Heart right ventricle (tissue), 16 donors: ENCODE data around the gene HPCA. TPM values are rescaled to one million over a fixed set of nuclear protein-coding genes. Genes with fewer than 3 reads are reported as not detected.
A peak's percentile ranks its signal among the peaks of the same experiment; 100 is the strongest.
"Not testable (repeated sequence)": the region's sequence is repeated elsewhere in the genome, so short reads cannot be mapped to it uniquely, and the experiment has no call there.

Source experiments
- ATAC-seq, 8 donors: fragments of 200-7000 bp; cut with Tn5 transposase; one replicate each; pipeline ENCODE4 v1.9.1; 2020; ENCODE audit warnings: mild to moderate bottlenecking in 8 of 8, moderate library complexity in 8 of 8, moderate number of reproducible peaks in 1 of 8
- DNase-seq, 2 donors: peaks; one replicate each; pipeline ENCODE4 v3.0.0-alpha.2; 2020
- H3K27ac ChIP-seq, 10 donors: fragments of 200-600 bp; sonication (generic) in 2 of 10; one replicate each; pipeline versions ENCODE4 v1.5.0 to v1.8.0; 2020 to 2022; ENCODE audit warnings: mild to moderate bottlenecking in 3 of 10
- H3K27me3 ChIP-seq, 7 donors: fragments of 200-600 bp; one replicate each; pipeline ENCODE4 v1.8.0; 2021 to 2022; ENCODE audit warnings: mild to moderate bottlenecking in 2 of 7
- H3K36me3 ChIP-seq, 9 donors: fragments of 200-600 bp; sonication (generic) in 1 of 9; one replicate each; pipeline versions ENCODE4 v1.5.0 to v1.8.0; 2020 to 2022; ENCODE audit warnings: mild to moderate bottlenecking in 2 of 9
- H3K4me1 ChIP-seq, 9 donors: fragments of 200-600 bp; sonication (generic) in 1 of 9; one replicate each; pipeline versions ENCODE4 v1.5.0 to v1.8.0; 2020 to 2022; ENCODE audit warnings: mild to moderate bottlenecking in 4 of 9
- H3K4me3 ChIP-seq, 10 donors: fragments of 200-600 bp; sonication (generic) in 2 of 10; one replicate each; pipeline versions ENCODE4 v1.5.0 to v1.8.0; 2020 to 2022; ENCODE audit warnings: mild to moderate bottlenecking in 7 of 10, moderate library complexity in 2 of 10
- H3K9me3 ChIP-seq, 11 donors: fragments of 200-600 bp in 10 of 11; sonication (generic) in 2 of 11; one replicate each; pipeline versions ENCODE4 v1.5.0 to v1.8.0; 2013 to 2022; ENCODE audit warnings: mild to moderate bottlenecking in 2 of 11, control low read depth in 1 of 11, moderate library complexity in 1 of 11
- CTCF ChIP-seq, 9 donors: fragments of 200-600 bp; sonication (generic) in 2 of 9; IDR thresholded peaks; one replicate each; pipeline versions ENCODE4 v1.5.0 to v1.8.0; 2021 to 2022; ENCODE audit warnings: antibody characterized with exemption in 9 of 9, mild to moderate bottlenecking in 5 of 9, moderate library complexity in 1 of 9
- WGBS, 2 donors: extraction: QIAGEN DNeasy Blood & Tissue Kit; methylation state at CpG; one replicate each; pipeline ENCODE4 v1.1.7; 2013; ENCODE audit warnings: inconsistent platforms in 1 of 2; 5-methylcytosine and 5-hydroxymethylcytosine counted together
- intact Hi-C, 10 donors: fragments of 100-400 bp; cut with DNase I; formaldehyde crosslinking; loops; one replicate each; pipeline versions ENCODE4 v1.11.1 to v1.14.2; 2022
- polyA plus RNA-seq, 2 donors: library from polyadenylated mRNA; stranded (reverse); fragments of 200-250 nt; gene quantifications; one replicate each; pipeline ENCODE4 v1.2.3, GENCODE V29; 2013
- total RNA-seq, 10 donors: library from RNA; stranded (reverse); fragmentation: NEBNext Ultra II Directional in 3 of 10; extraction: Animal tissue kit (Norgen Biotek cat#: 25700) in 3 of 10; gene quantifications; one replicate each; pipeline versions ENCODE4 v1.2.1 to v1.2.4, GENCODE V29; 2021 to 2023
- donor health status: Arrhythmogenic right ventricular cardiomyopathy.
- donor health status: ischemic (EF 13 %, LVEDD 7.1; RV severe dilation, severe dysfunction).
- donor health status: healthy with polysubstance abuse.
- donor health status: DM: no; HTN: yes; CAD: no.
- donor health status: DM: no; HTN: no; CAD: no.
- donor health status: ischemic (EF 25% LVEDD 6.9; RV normal size, moderate dysfunction).
- donor health status: ischemic (EF 25% LVEDD 5.7; RV mildly dilated, moderate dysfunction).
- donor health status: healthy.
- donor health status: DM: yes; HTN: yes; CAD: no.
- donor health status: Ischemic cardiomyopathy.
- donor health status: ischemic (EF 35%, LVEDD 5.7; RV mildly dilated, moderate dysfunction).
- donor health status: nonischemic (EF 11% LVEDD 7.7; RV severe dilation, severe dysfunction).
- donor health status: DM: yes; HTN: yes; CAD: no.
- donor health status: PGD.
- donor health status: ischemic (EF 29% LVEDD 5.4; RV normal size, mild dysfunction).
- donor health status: nonischemic (EF 23%, LVEDD 6.1; RV moderate dilation, normal function).

The HPCA gene
- total and polyA plus RNA-seq, 12 donors: not detected

- Histone ChIP-seq H3K36me3 (no peaks in the 10 kb centered on the region), H3K4me1 (peaks cover 0 to 16% (median 8%) of the 10 kb centered on the region in 9 donors), H3K4me3 (peak overlapping the region; percentile 32 to 65 (median 58)), H3K27me3 (peaks cover 0 to 38% (median 3%) of the 10 kb centered on the region in 7 donors), H3K9me3 (no peaks in the 10 kb centered on the region), H3K27ac (peak overlapping the region in 2 of 10 donors; percentile 46 to 50)
- WGBS, 2 donors: 44 to 50% methylated on average over 23 to 24 of the region's 24 CpGs
- DNase-seq: no peak
- intact Hi-C loops: no loop called here
- no peak for ATAC-seq
- no peak for TF ChIP-seq CTCF (IDR thresholded peaks at IDR 0.05)
Measured at GRCh38 chr1:32901823-32902534, 15.7 kb downstream of the HPCA start.

- Histone ChIP-seq H3K27me3 (peaks cover 0 to 43% (median 3%) of the 10 kb centered on the region in 7 donors), H3K9me3 (no peaks in the 10 kb centered on the region), H3K4me1 (peaks cover 0 to 16% (median 8%) of the 10 kb centered on the region in 9 donors), H3K27ac (no peak overlapping the region), H3K4me3 (no peak overlapping the region), H3K36me3 (no peaks in the 10 kb centered on the region)
- no peak for TF ChIP-seq CTCF (IDR thresholded peaks at IDR 0.05)
- intact Hi-C loops: no loop called here
- ATAC-seq (no peak), DNase-seq (no peak)
- 66 to 71% methylated on average over 6 of the region's 6 CpGs for WGBS, 2 donors
Measured at GRCh38 chr1:32902535-32902920, 16.2 kb downstream of the HPCA start.

GRCh38 chr1:32903991-32904785, 17.9 kb downstream of the HPCA start:
- no peak overlapping the region for H3K4me3 ChIP-seq
- no peak overlapping the region for H3K27ac ChIP-seq
- no peak for TF ChIP-seq CTCF (IDR thresholded peaks at IDR 0.05)
- H3K9me3 ChIP-seq: no peaks in the 10 kb centered on the region
- WGBS, 2 donors: 65 to 72% methylated on average over 3 of the region's 3 CpGs
- no peak for ATAC-seq
- intact Hi-C loops: no loop called here
- H3K27me3 ChIP-seq: peaks cover 0 to 49% (median 3%) of the 10 kb centered on the region in 7 donors
- DNase-seq: no peak
- H3K4me1 ChIP-seq: peaks cover 0 to 16% (median 8%) of the 10 kb centered on the region in 9 donors
- H3K36me3 ChIP-seq: no peaks in the 10 kb centered on the region

GRCh38 chr1:32904797-32905196, 18.5 kb downstream of the HPCA start:
- Histone ChIP-seq H3K4me1 (peaks cover 0 to 16% (median 8%) of the 10 kb centered on the region in 9 donors), H3K9me3 (no peaks in the 10 kb centered on the region), H3K4me3 (no peak overlapping the region), H3K27ac (no peak overlapping the region), H3K36me3 (no peaks in the 10 kb centered on the region), H3K27me3 (peaks cover 0 to 45% (median 3%) of the 10 kb centered on the region in 7 donors)
- no peak for DNase-seq
- 56 to 58% methylated on average over 2 of the region's 2 CpGs for WGBS, 2 donors
- ATAC-seq: no peak
- intact Hi-C loops: no loop called here
- no peak for TF ChIP-seq CTCF (IDR thresholded peaks at IDR 0.05)

GRCh38 chr1:32905588-32905987, 19.3 kb downstream of the HPCA start:
- 82 to 83% methylated on average over 10 of the region's 10 CpGs for WGBS, 2 donors
- ATAC-seq, intact Hi-C loops: not testable (repeated sequence)

More at GRCh38 chr1:32905588-32905987, 19.3 kb downstream of the HPCA start:
- not testable (repeated sequence) for H3K36me3 ChIP-seq, H3K4me3 ChIP-seq, DNase-seq, H3K27ac ChIP-seq, H3K9me3 ChIP-seq
- H3K27me3 ChIP-seq: peaks cover 0 to 37% (median 3%) of the 10 kb centered on the region in 7 donors
- H3K4me1 ChIP-seq: peaks cover 0 to 11% (median 5%) of the 10 kb centered on the region in 9 donors
